K562 (cell line): ENCODE data around the gene GLG1. TPM values are rescaled to one million over a fixed set of nuclear protein-coding genes. Genes with fewer than 3 reads are reported as not detected.
"Not testable (repeated sequence)": the region's sequence is repeated elsewhere in the genome, so short reads cannot be mapped to it uniquely, and the experiment has no call there.

ENCODE experiments used
- ATAC-seq: fragments of 200-7000 bp; cut with Tn5 transposase; 3 replicates; pipeline ENCODE4 v1.9.1; 2020; ENCODE audit warnings: moderate library complexity
- BruUV-seq: library from RNA; stranded (reverse); fragments of 400-500 nt; replicated peaks from 2 replicates; lab custom pipeline; 2021; lab: Mats Ljungman, UMichigan
- CTCF ChIA-PET: fragments of 300-600 bp; formaldehyde crosslinking; extraction: SDS; loops from one replicate; lab custom pipeline; 2021; ENCODE audit warnings: low intra/inter-chr PET ratio; lab: Yijun Ruan, JAX
- POLR2A ChIA-PET: fragments of 300-600, 350-650 bp; sonication (Branson Sonifier 250); formaldehyde crosslinking; extraction: SDS; loops from one replicate; lab custom pipeline; 2021; ENCODE audit warnings: antibody characterized with exemption, inconsistent platforms; lab: Yijun Ruan, JAX
- DNase-seq, 4 experiments: peaks; one replicate each; pipeline versions ENCODE4 v3.0.0 to v3.0.0-alpha.2; 2011 to 2018; ENCODE audit warnings: low spot score in 3 of 4, mixed read lengths in 3 of 4; ENCODE audit errors: extremely low read depth in 1 of 4
- FAIRE-seq: peaks from 2 replicates; lab custom pipeline; 2011; peaks lifted over from hg19 to GRCh38; lab: Jason Lieb, UNC
- H2AFZ ChIP-seq: 2 replicates; pipeline ENCODE4 v1.6.0; 2011; ENCODE audit warnings: low read depth, low read length, control low read depth, inconsistent platforms
- H3K27ac ChIP-seq: fragments of 200-600 bp; 3 replicates; pipeline ENCODE4 v1.8.0; 2011; ENCODE audit warnings: low read depth, mild to moderate bottlenecking, control low read depth, inconsistent platforms, low read length, moderate library complexity, mixed read lengths; ENCODE audit errors: extremely low read depth
- H3K27me3 ChIP-seq, 2 experiments: fragments of 300-600 bp in 1 of 2; 2 replicates in 1 of 2; 3 replicates in 1 of 2; pipeline versions ENCODE4 v1.6.0 to v1.8.0; 2011; ENCODE audit warnings: inconsistent platforms in 2 of 2, low read length in 2 of 2, mild to moderate bottlenecking in 1 of 2, mixed read lengths in 1 of 2, moderate library complexity in 1 of 2; ENCODE audit not compliant: control insufficient read depth in 2 of 2, insufficient read depth in 2 of 2
- H3K36me3 ChIP-seq: fragments of 300-600 bp; 3 replicates; pipeline ENCODE4 v1.8.0; 2011; ENCODE audit warnings: mild to moderate bottlenecking, low read length, inconsistent platforms; ENCODE audit not compliant: control insufficient read depth, insufficient read depth
- H3K4me1 ChIP-seq, 2 experiments: fragments of 200-600 bp in 1 of 2; replicated peaks in 1 of 2; 2 replicates in 1 of 2; 3 replicates in 1 of 2; pipeline versions ENCODE4 v1.5.1 to v1.8.0; 2011; ENCODE audit warnings: inconsistent platforms in 2 of 2, low read length in 2 of 2, mild to moderate bottlenecking in 1 of 2, mixed read lengths in 1 of 2, moderate library complexity in 1 of 2; ENCODE audit not compliant: control insufficient read depth in 2 of 2, insufficient read depth in 2 of 2
- H3K4me2 ChIP-seq: 2 replicates; pipeline ENCODE4 v1.6.1; 2011; ENCODE audit warnings: low read length, control low read depth, inconsistent platforms, mixed read lengths; ENCODE audit not compliant: insufficient read depth
- H3K4me3 ChIP-seq: fragments of 200-600 bp; sonication (generic), shearing (Covaris generic); 2 replicates; pipeline ENCODE4 v1.5.1; 2016; ENCODE audit warnings: control low read depth, inconsistent platforms
- H3K79me2 ChIP-seq: fragments of 200-600 bp; 3 replicates; pipeline ENCODE4 v1.8.0; 2011; ENCODE audit warnings: low read length, inconsistent platforms; ENCODE audit not compliant: control insufficient read depth, insufficient read depth
- H3K9ac ChIP-seq, 2 experiments: 2 replicates each; pipeline versions ENCODE4 v1.6.0 to v1.6.1; 2011; ENCODE audit warnings: low read depth in 2 of 2, low read length in 2 of 2, control low read depth in 1 of 2, inconsistent platforms in 1 of 2, mild to moderate bottlenecking in 1 of 2, mixed read lengths in 1 of 2; ENCODE audit not compliant: insufficient read depth in 1 of 2
- H3K9me1 ChIP-seq: one replicate; pipeline ENCODE4 v1.6.0; 2011; ENCODE audit warnings: inconsistent platforms, mild to moderate bottlenecking, low read length, moderate library complexity; ENCODE audit not compliant: control insufficient read depth, insufficient read depth
- H3K9me3 ChIP-seq: replicated peaks from 2 replicates; pipeline ENCODE4 v1.5.1; 2011; ENCODE audit warnings: low read depth, low read length, inconsistent platforms; ENCODE audit not compliant: control insufficient read depth, insufficient read depth
- H4K20me1 ChIP-seq: replicated peaks from 2 replicates; pipeline ENCODE4 v1.6.1; 2011; ENCODE audit warnings: low read length, inconsistent platforms, mixed read lengths; ENCODE audit not compliant: control insufficient read depth, insufficient read depth
- WGBS: fragments of 100-300 bp; shearing (Covaris generic); methylation state at CpG from one replicate; pipeline ENCODE4 v1.1.6; 2016; ENCODE audit warnings: low coverage, mixed read lengths; ENCODE audit not compliant: insufficient coverage; ENCODE audit errors: missing lambda C conversion rate; 5-methylcytosine and 5-hydroxymethylcytosine counted together
- in situ Hi-C: fragments of 300-500 bp; cut with MboI; formaldehyde crosslinking; loops from 4 replicates; pipeline ENCODE4 v1.15.0; 2018; ENCODE audit warnings: inconsistent platforms, mixed read lengths
- intact Hi-C: fragments of 100-400 bp; cut with micrococcal nuclease; formaldehyde crosslinking; loops from 2 replicates; pipeline ENCODE4 v1.14.2; 2022
- polyA plus RNA-seq, 8 experiments: library from polyadenylated mRNA; depleted of rRNA in 4 of 8; stranded (reverse) in 5 of 8; unstranded in 3 of 8; fragments of >200 nt; fragmentation: Nextera tagmentation in 2 of 8; fragmentation: Illumina TruSeq in 1 of 8; extraction: Ambion mirVana in 2 of 8; extraction: Trizol in 1 of 8; gene quantifications; 2 replicates each; pipeline versions ENCODE4 v1.2.1 to v1.2.3, GENCODE V29; 2011 to 2014; ENCODE audit warnings: inconsistent platforms in 1 of 8, missing spikeins in 1 of 8
- total RNA-seq, 7 experiments: library from RNA; depleted of rRNA in 6 of 7; stranded (reverse); fragments of >200 nt in 6 of 7; fragmentation: Illumina TruSeq in 2 of 7; extraction: Trizol in 2 of 7; gene quantifications; 2 replicates each; pipeline versions ENCODE4 v1.2.1 to v1.2.3, GENCODE V29; 2011 to 2021; ENCODE audit warnings: low replicate concordance in 1 of 7

The GLG1 gene
- total and polyA plus RNA-seq, 9 of the 15 experiments (the other 6 are each of a cell fraction or from before 2014, with no cell fraction given): 6.2 to 36.0 (median 23.6) TPM

- H3K9me3 ChIP-seq, in situ Hi-C loops, POLR2A ChIA-PET, H3K4me1 ChIP-seq, intact Hi-C loops, CTCF ChIA-PET, H3K36me3 ChIP-seq, H3K79me2 ChIP-seq, H3K9ac ChIP-seq, FAIRE-seq, H2AFZ ChIP-seq, H4K20me1 ChIP-seq, BruUV-seq, H3K9me1 ChIP-seq, H3K27me3 ChIP-seq, H3K4me2 ChIP-seq, H3K4me3 ChIP-seq, ATAC-seq, H3K27ac ChIP-seq, DNase-seq: not testable (repeated sequence)
- WGBS: 8% methylated on average over 8 of the region's 15 CpGs
These were observed 197.5 kb downstream of the GLG1 start for GRCh38 chr16:74409185-74409981.

- in situ Hi-C loops, H3K27me3 ChIP-seq, H3K36me3 ChIP-seq, CTCF ChIA-PET, FAIRE-seq, H3K9me3 ChIP-seq, ATAC-seq, H4K20me1 ChIP-seq, H3K4me1 ChIP-seq, BruUV-seq, H3K9me1 ChIP-seq, H3K4me3 ChIP-seq, intact Hi-C loops, H3K27ac ChIP-seq, H2AFZ ChIP-seq, DNase-seq, H3K4me2 ChIP-seq, H3K9ac ChIP-seq, H3K79me2 ChIP-seq, POLR2A ChIA-PET: not testable (repeated sequence)
- 52% methylated on average over 8 of the region's 23 CpGs for WGBS
These were observed 199.6 kb downstream of the GLG1 start for GRCh38 chr16:74407362-74407705.

- H4K20me1 ChIP-seq, CTCF ChIA-PET, H3K27me3 ChIP-seq, intact Hi-C loops, H2AFZ ChIP-seq, H3K4me3 ChIP-seq, FAIRE-seq, H3K79me2 ChIP-seq, H3K4me2 ChIP-seq, H3K27ac ChIP-seq, H3K9ac ChIP-seq, H3K4me1 ChIP-seq, DNase-seq, H3K9me3 ChIP-seq, POLR2A ChIA-PET, H3K9me1 ChIP-seq, H3K36me3 ChIP-seq, BruUV-seq, in situ Hi-C loops: not testable (repeated sequence)
- ATAC-seq: peak; percentile 38
- no CpG with 5 or more reads among the region's 71 CpGs for WGBS
These were observed 200.1 kb downstream of the GLG1 start for GRCh38 chr16:74406600-74407361.
